HCT116 (cell line): Measurements from ENCODE around the gene INPP5D.

Experiments
- CEBPB ChIP-seq: IDR thresholded peaks from 2 replicates; pipeline ENCODE4 v1.6.1; 2012; ENCODE audit warnings: low read depth
- EZH2 ChIP-seq: fragments of 200-600 bp; sonication (generic); IDR thresholded peaks from 2 replicates; pipeline ENCODE4 v1.6.1; 2017; ENCODE audit warnings: antibody characterized with exemption, mixed run types
- EZH2phosphoT487 ChIP-seq: fragments of 200-600 bp; IDR thresholded peaks from 2 replicates; pipeline ENCODE4 v1.6.1; 2018; ENCODE audit warnings: antibody characterized with exemption, borderline replicate concordance
- FOSL1 ChIP-seq: IDR thresholded peaks from 2 replicates; pipeline ENCODE4 v1.6.1; 2012; ENCODE audit warnings: low read depth
- POLR2A ChIP-seq: IDR thresholded peaks from 2 replicates; pipeline ENCODE4 v1.7.0; 2011; ENCODE audit warnings: borderline replicate concordance; ENCODE audit not compliant: insufficient read depth, insufficient read length; ENCODE audit errors: extremely low read depth
- POLR2AphosphoS5 ChIP-seq: IDR thresholded peaks from 2 replicates; pipeline ENCODE4 v1.6.1; 2011; ENCODE audit warnings: mild to moderate bottlenecking, low read depth, low read length, moderate library complexity
- RAD21 ChIP-seq: IDR thresholded peaks from 2 replicates; pipeline ENCODE4 v1.6.1; 2012; ENCODE audit warnings: low read depth, mild to moderate bottlenecking
- SIN3A ChIP-seq: IDR thresholded peaks from 2 replicates; pipeline ENCODE4 v1.6.1; 2012; ENCODE audit warnings: low read depth
- YY1 ChIP-seq: IDR thresholded peaks from 2 replicates; pipeline ENCODE4 v1.6.1; 2011; ENCODE audit warnings: low read length, low read depth, moderate library complexity, mild to moderate bottlenecking; ENCODE audit not compliant: insufficient replicate concordance; ENCODE audit errors: extremely low read depth
- ZNF274 ChIP-seq: fragments of 200-500 bp; sonication (Bioruptor generic); IDR thresholded peaks from 2 replicates; pipeline ENCODE4 v1.6.1; 2014; ENCODE audit warnings: mild to moderate bottlenecking, low read depth, low read length, inconsistent platforms
- TF ChIP-seq, protein P1 (sequence below), 3 experiments: fragments of 200-600 bp in 1 of 3; sonication (generic) in 1 of 3; IDR thresholded peaks in 2 of 3; conservative IDR thresholded peaks in 1 of 3; 2 replicates each; pipeline ENCODE4 v1.5.1; 2012 to 2017; ENCODE audit warnings: low read depth in 2 of 3, low read length in 2 of 3, antibody characterized with exemption in 1 of 3, borderline replicate concordance in 1 of 3, control low read depth in 1 of 3, mild to moderate bottlenecking in 1 of 3, mixed read lengths in 1 of 3, mixed run types in 1 of 3, moderate library complexity in 1 of 3; ENCODE audit not compliant: insufficient read depth in 1 of 3
- TF ChIP-seq, protein P2 (sequence below): IDR thresholded peaks from 2 replicates; pipeline ENCODE4 v1.6.1; 2012; ENCODE audit warnings: low read depth

DNA sequence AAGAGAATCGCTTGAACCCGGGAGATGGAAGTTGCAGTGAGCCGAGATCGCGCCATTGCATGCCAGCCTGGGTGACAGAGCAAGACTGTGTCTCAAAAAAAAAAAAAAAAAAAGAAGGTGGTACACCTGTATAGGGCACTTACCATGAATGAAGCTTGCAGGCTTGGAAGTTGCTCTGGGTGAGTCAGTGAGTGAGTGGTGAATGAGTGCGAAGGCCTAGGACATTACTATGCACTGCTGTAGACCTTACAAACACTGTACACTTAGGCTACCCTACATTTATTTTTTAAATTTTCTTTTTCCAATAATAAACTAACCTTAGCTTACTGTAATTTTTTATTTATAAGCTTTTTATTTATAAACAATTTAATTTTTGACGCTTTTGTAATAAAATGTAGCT, 113.0 kb downstream of the INPP5D start:
- no peak for TF ChIP-seq FOSL1
- no peak for TF ChIP-seq POLR2AphosphoS5
- TF ChIP-seq, protein P1, sequence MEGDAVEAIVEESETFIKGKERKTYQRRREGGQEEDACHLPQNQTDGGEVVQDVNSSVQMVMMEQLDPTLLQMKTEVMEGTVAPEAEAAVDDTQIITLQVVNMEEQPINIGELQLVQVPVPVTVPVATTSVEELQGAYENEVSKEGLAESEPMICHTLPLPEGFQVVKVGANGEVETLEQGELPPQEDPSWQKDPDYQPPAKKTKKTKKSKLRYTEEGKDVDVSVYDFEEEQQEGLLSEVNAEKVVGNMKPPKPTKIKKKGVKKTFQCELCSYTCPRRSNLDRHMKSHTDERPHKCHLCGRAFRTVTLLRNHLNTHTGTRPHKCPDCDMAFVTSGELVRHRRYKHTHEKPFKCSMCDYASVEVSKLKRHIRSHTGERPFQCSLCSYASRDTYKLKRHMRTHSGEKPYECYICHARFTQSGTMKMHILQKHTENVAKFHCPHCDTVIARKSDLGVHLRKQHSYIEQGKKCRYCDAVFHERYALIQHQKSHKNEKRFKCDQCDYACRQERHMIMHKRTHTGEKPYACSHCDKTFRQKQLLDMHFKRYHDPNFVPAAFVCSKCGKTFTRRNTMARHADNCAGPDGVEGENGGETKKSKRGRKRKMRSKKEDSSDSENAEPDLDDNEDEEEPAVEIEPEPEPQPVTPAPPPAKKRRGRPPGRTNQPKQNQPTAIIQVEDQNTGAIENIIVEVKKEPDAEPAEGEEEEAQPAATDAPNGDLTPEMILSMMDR (IDR thresholded peaks at IDR 0.05 in 2 of 3, conservative IDR thresholded peaks at IDR 0.05 in 1 of 3; ENCODE audit: borderline replicate concordance in 1 of 3, insufficient read depth in 1 of 3, low read depth in 2 of 3, low read length in 2 of 3) = no peak
- no peak for TF ChIP-seq CEBPB
- TF ChIP-seq, protein P2, sequence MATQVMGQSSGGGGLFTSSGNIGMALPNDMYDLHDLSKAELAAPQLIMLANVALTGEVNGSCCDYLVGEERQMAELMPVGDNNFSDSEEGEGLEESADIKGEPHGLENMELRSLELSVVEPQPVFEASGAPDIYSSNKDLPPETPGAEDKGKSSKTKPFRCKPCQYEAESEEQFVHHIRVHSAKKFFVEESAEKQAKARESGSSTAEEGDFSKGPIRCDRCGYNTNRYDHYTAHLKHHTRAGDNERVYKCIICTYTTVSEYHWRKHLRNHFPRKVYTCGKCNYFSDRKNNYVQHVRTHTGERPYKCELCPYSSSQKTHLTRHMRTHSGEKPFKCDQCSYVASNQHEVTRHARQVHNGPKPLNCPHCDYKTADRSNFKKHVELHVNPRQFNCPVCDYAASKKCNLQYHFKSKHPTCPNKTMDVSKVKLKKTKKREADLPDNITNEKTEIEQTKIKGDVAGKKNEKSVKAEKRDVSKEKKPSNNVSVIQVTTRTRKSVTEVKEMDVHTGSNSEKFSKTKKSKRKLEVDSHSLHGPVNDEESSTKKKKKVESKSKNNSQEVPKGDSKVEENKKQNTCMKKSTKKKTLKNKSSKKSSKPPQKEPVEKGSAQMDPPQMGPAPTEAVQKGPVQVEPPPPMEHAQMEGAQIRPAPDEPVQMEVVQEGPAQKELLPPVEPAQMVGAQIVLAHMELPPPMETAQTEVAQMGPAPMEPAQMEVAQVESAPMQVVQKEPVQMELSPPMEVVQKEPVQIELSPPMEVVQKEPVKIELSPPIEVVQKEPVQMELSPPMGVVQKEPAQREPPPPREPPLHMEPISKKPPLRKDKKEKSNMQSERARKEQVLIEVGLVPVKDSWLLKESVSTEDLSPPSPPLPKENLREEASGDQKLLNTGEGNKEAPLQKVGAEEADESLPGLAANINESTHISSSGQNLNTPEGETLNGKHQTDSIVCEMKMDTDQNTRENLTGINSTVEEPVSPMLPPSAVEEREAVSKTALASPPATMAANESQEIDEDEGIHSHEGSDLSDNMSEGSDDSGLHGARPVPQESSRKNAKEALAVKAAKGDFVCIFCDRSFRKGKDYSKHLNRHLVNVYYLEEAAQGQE = no peak
- TF ChIP-seq EZH2 = no peak
- no peak for TF ChIP-seq SIN3A
- TF ChIP-seq YY1 = no peak
- TF ChIP-seq POLR2A = no peak
- TF ChIP-seq EZH2phosphoT487 = no peak
- TF ChIP-seq ZNF274 = no peak
- TF ChIP-seq RAD21 = no peak
